Measurements from ENCODE around the gene FRMPD2.
"Not testable (repeated sequence)": the region's sequence is repeated elsewhere in the genome, so short reads cannot be mapped to it uniquely, and the experiment has no call there.

FRMPD2 gene

GRCh38 chr10:48253970-48254657, 20.4 kb downstream of the FRMPD2 start:
- no peak for DNase-seq

GRCh38 chr10:48252354-48252650, 22.2 kb downstream of the FRMPD2 start:
- no peak for DNase-seq

GRCh38 chr10:48251525-48252353, 22.8 kb downstream of the FRMPD2 start:
- no peak for DNase-seq

GRCh38 chr10:48251152-48251524, 23.4 kb downstream of the FRMPD2 start:
- no peak for DNase-seq

- DNase-seq = no peak
Observed at GRCh38 chr10:48249763-48250351, 24.6 kb downstream of the FRMPD2 start.

- no peak for DNase-seq
Observed at GRCh38 chr10:48249004-48249762, 25.3 kb downstream of the FRMPD2 start.

- DNase-seq = no peak
Observed at GRCh38 chr10:48248462-48248861, 26.0 kb downstream of the FRMPD2 start.

- no peak for DNase-seq
Observed at GRCh38 chr10:48247680-48248079, 26.8 kb downstream of the FRMPD2 start.

GRCh38 chr10:48246501-48246900, 28.0 kb downstream of the FRMPD2 start:
- DNase-seq = no peak

GRCh38 chr10:48245977-48246376, 28.5 kb downstream of the FRMPD2 start:
- DNase-seq = no peak

- DNase-seq = not testable (repeated sequence)
Observed at GRCh38 chr10:48243921-48244320, 30.6 kb downstream of the FRMPD2 start.

GRCh38 chr10:48243487-48243886, 31.0 kb downstream of the FRMPD2 start:
- DNase-seq = no peak

- DNase-seq = no peak
Observed at GRCh38 chr10:48242171-48242904, 32.2 kb downstream of the FRMPD2 start.

GRCh38 chr10:48241332-48241731, 33.2 kb downstream of the FRMPD2 start:
- no peak for DNase-seq

GRCh38 chr10:48240196-48240595, 34.3 kb downstream of the FRMPD2 start:
- no peak for DNase-seq

- no peak for DNase-seq
Observed at GRCh38 chr10:48239618-48240017, 34.9 kb downstream of the FRMPD2 start.

GRCh38 chr10:48238826-48239520, 35.5 kb downstream of the FRMPD2 start:
- peak in 4 of 51 donors; percentile 14 to 49 (median 32) for DNase-seq

- no peak for DNase-seq
Observed at GRCh38 chr10:48237259-48238250, 36.9 kb downstream of the FRMPD2 start.

GRCh38 chr10:48236199-48236621, 38.3 kb downstream of the FRMPD2 start:
- peak in 1 of 51 donors; percentile 10 for DNase-seq

Measured in hypothalamus (tissue), 51 donors.